Dermis blood vessel endothelial cell (primary cell): Measurements from ENCODE around the gene ANXA8L1. TPM values are rescaled to one million over a fixed set of nuclear protein-coding genes. Genes with fewer than 3 reads are reported as not detected.
"Not testable (repeated sequence)": the region's sequence is repeated elsewhere in the genome, so short reads cannot be mapped to it uniquely, and the experiment has no call there.

ENCODE experiments used
- DNase-seq: peaks from one replicate; pipeline ENCODE4 v3.0.0; 2010
- total RNA-seq: library from RNA; depleted of rRNA; stranded (reverse); fragments of >200 nt; gene quantifications from 2 replicates; pipeline ENCODE4 v1.2.3, GENCODE V29; 2014

ANXA8L1 gene
- total RNA-seq, 1 donor from 2014 or later: not detected

DNA sequence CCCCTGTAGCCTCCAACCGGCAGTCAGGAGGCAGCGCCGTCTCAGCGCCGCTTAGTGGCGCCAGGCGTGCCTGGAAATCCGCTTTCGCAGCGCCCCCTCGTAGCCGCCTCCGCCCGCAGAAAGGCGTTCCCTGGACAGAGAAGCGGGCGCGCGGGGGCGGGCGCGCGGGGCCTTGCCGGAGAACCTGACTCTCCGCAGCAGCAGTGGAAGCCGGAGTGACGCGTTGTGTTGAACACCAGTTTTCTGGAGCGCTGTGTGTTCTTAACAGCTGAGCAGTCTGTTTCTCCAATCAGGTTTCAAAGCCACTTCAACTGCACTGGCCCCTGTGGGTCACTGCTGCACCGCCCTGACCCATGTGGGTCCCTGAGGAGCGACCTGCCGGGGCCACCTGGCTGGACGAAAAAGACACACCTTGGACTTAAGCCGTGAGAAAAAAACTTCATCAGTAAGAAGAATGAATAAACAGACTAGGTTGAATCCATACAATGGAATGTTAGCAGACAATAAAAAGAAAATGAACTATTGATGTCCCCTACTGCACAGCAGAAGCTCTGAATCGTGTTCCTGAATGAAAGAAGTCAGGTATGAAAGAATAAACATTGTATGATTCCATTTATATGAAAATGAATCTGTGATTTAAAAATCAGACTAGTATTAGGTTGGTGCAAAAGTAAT, 22.8 kb downstream of the ANXA8L1 start:
- DNase-seq: peak; percentile 1

DNA sequence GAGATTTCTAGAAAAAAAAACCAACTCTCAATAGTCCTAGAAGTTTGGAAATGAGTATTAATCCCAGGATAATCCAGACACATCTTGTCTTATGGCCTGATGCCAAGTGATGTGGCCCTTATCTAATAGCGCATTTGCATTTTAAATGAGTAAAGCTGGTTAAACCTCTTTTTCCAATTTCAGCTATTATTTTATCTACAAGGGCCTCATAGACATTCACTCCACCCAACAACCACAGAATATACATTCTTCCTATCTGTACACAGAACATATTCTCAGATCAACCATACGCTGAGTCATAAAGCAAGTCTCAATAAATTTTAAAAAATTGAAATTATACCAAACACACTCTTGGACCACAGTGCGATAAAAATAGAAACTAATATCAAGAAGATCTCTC, 34.0 kb downstream of the ANXA8L1 start:
- DNase-seq: not testable (repeated sequence)

DNA sequence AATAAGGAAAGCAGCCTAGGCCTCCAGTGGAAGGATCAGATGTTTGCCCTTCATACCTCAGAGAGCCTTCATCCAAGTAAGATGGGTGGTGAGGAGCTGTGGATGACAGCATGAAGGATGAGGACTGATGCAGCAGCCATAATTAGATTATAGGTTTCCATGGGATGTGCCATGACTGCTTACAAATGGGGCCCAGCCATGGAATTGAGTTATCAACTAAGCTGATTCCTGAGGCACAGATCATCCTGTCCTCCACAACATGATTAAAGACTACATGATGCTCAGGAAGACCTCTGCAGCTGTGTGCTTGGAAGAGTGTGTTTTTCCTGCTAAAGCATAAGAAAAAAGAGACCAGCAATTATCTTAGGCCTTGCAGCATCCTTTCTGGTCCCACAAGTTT, 35.5 kb downstream of the ANXA8L1 start:
- not testable (repeated sequence) for DNase-seq

DNA sequence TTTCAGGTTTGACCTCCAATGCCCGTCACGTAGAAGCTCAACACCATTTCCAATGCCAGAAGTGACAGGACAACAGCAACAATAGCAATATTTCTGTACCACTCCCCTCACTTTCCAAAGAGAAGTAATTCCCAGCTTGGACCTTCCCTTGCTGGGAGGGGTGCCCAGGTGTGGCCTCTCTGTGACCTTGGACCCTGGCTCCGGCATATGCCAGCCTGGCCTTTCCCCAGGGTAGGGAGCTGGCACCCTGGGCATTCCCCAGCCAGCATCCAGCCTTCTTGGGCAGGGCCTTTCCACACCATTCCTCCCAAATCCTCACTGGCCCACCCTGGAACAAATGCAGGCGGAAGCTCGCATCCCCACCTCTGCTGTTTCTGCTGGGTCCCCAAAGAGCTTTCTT, 37.1 kb downstream of the ANXA8L1 start:
- not testable (repeated sequence) for DNase-seq

DNA sequence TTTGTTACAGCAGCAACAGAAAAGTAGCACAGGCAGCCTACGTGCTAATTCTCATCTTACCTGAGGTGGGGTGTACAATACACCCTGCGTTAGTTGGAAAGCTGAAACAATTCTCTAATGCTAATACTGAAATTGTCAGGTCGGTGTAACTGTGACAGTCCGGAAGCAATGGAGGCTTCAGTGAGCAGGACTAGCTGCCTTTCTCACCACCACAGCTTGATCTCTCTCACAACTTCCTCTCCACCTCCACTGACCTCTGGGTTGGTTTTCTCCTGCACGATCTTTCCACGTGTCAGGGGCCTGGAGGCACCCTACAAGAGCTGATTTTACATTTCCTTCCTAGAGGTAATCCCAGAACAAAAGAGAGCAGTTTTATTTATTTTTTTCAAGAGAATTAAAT, 39.7 kb downstream of the ANXA8L1 start:
- DNase-seq: not testable (repeated sequence)

DNA sequence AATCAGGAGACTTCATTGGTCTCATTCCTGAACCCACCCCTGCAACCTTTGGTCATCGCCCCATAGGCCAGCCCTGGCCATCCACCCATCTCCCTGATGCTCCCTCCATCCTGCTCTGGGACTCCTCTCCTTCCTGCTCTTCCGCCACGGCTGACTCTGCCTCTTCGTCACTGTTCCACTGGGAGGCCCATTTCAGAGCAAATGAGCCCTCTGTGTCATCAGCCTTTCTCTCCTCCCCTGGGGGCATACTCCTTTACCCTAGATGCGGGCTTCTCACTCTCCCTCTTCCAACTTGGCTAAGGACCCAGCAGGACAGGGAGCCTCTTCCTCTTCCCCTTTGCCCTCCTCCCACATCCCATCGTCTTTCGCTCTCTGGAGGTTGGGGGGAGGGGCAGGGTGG, 42.7 kb downstream of the ANXA8L1 start:
- DNase-seq: not testable (repeated sequence)

DNA sequence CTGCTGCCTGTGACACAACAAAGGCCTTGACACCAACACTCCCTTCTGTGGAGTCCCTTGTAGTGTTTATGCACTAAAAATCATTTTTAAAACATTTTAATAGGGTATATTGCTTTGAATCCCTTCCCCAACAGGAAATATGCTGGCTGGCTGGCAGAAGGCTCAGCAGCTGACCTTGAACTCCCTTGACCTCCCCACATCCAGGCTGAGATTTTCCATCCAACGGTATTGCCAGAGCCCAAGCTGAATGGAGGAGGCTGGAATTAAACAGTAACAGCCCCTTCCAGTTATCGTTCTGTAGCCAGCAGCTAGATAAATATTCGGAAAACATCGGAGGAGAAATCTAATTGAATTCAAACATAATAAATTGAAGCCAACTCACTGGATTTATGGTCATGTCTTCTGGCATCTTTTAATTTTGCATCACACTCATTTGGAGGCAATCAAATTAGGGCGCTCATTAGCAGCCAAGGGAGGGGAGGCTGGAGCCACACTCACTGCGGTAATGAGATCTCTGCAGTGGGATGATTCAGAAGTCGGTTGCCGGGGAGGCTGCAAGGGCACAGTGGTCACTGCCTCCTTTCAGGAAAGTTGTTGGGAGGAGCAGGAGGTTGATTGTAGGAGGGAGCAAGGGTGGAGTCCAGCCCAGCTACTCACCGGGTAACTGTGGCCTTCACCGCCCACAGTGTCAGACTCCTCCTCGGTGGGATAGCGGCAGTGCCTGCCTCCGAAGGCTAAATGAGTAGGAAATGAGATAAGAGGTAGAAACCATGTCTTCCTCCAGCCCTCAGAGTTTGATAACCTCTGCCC, 44.2 kb downstream of the ANXA8L1 start:
- DNase-seq: not testable (repeated sequence)

DNA sequence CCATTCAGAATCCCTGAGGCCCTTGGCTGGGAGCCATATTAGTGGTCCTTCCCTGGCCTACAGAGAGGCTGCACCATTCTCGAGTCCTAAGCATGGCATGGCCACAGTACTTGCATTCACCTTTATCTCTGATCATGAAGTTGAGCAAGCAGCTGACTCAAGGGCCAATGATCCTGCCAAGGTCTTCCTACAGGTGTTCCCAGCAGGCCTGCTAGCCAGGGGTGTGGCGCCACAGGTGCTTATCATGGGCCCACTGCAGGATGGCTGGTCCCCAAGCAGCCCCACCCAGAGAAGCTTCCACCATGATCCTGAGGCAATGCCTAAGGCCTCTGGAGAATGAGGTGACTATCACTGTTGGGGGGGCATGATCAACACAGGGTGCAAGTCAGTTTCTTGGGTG, 48.0 kb downstream of the ANXA8L1 start:
- not testable (repeated sequence) for DNase-seq

DNA sequence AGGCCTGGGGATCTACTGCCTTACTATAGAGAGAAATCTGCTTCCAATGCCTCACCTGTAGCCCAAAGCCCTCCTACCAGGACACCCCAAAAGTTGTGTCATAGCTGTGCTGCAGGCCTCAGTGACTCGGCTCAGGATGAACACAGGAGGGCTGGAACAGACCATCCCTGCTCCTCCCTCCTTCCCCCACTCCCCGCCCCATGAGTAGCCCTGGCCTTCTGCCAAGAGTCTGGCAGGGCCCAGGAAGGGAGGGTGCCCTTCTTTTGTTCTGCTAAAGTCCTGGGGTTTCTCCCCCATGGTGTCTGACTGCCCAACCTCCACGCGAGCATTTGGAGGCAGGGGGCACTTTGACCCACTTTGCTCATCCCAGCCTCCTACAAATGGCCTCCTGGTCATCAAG, 65.4 kb downstream of the ANXA8L1 start:
- not testable (repeated sequence) for DNase-seq

Other genes with a start within 250 kb of the ANXA8L1 start
- gene ANTXRL, start 88.8 kb upstream of the ANXA8L1 start, total RNA-seq: not detected in 2 replicates
- gene NPY4R, start 90.2 kb downstream of the ANXA8L1 start, total RNA-seq: not detected in 2 replicates
- 0.09 and 0.17 TPM in 2 replicates for gene GPRIN2, start 180.9 kb downstream of the ANXA8L1 start, total RNA-seq
- 0.51 and 1.5 TPM in 2 replicates for gene SYT15, start 203.4 kb downstream of the ANXA8L1 start, total RNA-seq